Measurements from ENCODE around the gene RASAL2. TPM values are rescaled to one million over a fixed set of nuclear protein-coding genes. Genes with fewer than 3 reads are reported as not detected.

The RASAL2 gene
- total RNA-seq, 1 experiment from 2014 or later = 56.9 TPM

DNA sequence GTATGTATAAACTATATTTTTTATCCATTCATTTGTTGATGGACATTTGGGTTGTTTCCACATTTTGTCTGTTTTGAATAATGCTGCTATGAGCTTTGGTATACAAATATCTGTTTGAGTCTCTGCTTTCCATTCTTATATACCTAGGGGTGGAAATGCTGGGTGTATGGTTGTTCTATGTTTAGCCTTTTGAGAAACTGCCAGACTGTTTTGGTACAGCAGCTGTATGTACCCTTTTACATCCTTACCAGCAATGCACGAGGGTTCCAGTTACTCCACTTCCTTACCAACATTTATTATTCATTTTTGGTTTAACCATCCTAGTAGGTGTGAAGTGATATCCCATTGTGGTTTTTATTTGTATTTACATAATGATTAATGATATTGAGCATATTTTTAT, 13.9 kb downstream of the RASAL2 start:
- intact Hi-C loops (cut with micrococcal nuclease) = no loop called here
- ChIA-PET POLR2A (interaction anchor here (8.4 kb wide), 1 partner anchor 11 kb away, joined by 100 read pairs; the partner anchor contains the start of gene RASAL2), CTCF (interaction anchor here (1.1 kb wide), 1 partner anchor 76 kb away, joined by 3 read pairs; no protein-coding TSS in a partner anchor)
- TF ChIP-seq, protein P1, sequence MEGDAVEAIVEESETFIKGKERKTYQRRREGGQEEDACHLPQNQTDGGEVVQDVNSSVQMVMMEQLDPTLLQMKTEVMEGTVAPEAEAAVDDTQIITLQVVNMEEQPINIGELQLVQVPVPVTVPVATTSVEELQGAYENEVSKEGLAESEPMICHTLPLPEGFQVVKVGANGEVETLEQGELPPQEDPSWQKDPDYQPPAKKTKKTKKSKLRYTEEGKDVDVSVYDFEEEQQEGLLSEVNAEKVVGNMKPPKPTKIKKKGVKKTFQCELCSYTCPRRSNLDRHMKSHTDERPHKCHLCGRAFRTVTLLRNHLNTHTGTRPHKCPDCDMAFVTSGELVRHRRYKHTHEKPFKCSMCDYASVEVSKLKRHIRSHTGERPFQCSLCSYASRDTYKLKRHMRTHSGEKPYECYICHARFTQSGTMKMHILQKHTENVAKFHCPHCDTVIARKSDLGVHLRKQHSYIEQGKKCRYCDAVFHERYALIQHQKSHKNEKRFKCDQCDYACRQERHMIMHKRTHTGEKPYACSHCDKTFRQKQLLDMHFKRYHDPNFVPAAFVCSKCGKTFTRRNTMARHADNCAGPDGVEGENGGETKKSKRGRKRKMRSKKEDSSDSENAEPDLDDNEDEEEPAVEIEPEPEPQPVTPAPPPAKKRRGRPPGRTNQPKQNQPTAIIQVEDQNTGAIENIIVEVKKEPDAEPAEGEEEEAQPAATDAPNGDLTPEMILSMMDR (IDR thresholded peaks at IDR 0.05; ENCODE audit: unreplicated experiment) = no peak
- Mint-ChIP-seq H3K4me1 (ENCODE audit: insufficient read depth, unreplicated experiment) (peaks cover 22% of the 10 kb centered on the region), H3K27me3 (ENCODE audit: insufficient read depth, unreplicated experiment) (no peaks in the 10 kb centered on the region), H3K9me3 (ENCODE audit: unreplicated experiment) (no peaks in the 10 kb centered on the region), H3K27ac (ENCODE audit: low read depth, unreplicated experiment) (no peak overlapping the region), H3K4me3 (ENCODE audit: unreplicated experiment) (no peak overlapping the region), H3K36me3 (ENCODE audit: insufficient read depth, unreplicated experiment) (no peaks in the 10 kb centered on the region)
- DNase-seq (ENCODE audit: unreplicated experiment) = no peak
- BruUV-seq (replicated peaks) = no TSS peak

DNA sequence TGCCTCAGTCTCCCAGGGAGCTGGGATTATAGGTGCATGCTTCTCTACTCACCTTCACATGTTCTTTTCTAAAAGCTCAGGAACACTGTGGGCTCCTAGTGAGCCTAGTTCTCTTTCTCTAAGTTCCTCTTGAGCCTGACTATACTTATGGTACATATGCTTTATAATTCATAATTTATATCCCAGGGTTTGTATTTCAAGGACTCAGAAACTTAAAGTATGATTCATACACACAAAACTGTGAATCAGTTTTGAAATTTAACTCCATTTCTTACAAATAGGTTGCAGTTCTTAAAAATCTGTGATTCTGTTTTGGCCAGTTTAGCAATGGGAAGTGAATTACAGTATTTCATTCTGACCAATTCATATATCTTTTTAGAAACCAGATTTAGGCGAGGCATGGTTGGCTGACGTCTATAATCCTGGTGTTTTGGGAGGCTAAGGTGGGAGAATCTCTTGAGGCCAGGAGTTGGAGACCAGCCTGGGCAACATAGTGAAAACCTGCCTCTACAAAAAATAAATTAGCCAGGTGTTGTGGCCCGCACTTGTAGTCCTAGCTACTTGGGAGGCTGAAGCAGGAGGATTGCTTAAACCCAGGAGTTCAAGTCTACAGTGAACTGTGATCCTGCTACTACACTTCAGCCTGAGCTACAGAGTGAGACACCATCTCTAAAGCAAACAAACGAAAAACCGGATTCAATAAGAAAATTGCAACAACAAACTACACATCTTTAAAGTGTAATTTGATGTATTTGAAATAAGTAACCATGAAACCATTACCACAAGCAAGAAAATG, 15.6 kb downstream of the RASAL2 start:
- POLR2A ChIA-PET = interaction anchor here (0.7 to 8.4 kb wide), 6 partner anchors 9 to 22 kb away, joined by 4 to 100 read pairs (median 6); partner anchors contain the start of gene RASAL2
- H3K9me3 Mint-ChIP-seq (ENCODE audit: unreplicated experiment) = no peaks in the 10 kb centered on the region
- peaks cover 22% of the 10 kb centered on the region for H3K4me1 Mint-ChIP-seq (ENCODE audit: insufficient read depth, unreplicated experiment)
- TF ChIP-seq, protein P1 (IDR thresholded peaks at IDR 0.05; ENCODE audit: unreplicated experiment) = no peak
- no TSS peak for BruUV-seq (replicated peaks)
- H3K27ac Mint-ChIP-seq (ENCODE audit: low read depth, unreplicated experiment) = peak overlapping the region; percentile 75
- intact Hi-C loops (cut with micrococcal nuclease) = no loop called here
- no peaks in the 10 kb centered on the region for H3K36me3 Mint-ChIP-seq (ENCODE audit: insufficient read depth, unreplicated experiment)
- no peak for DNase-seq (ENCODE audit: unreplicated experiment)
- CTCF ChIA-PET = interaction anchor here (0.6 to 1.4 kb wide), 8 partner anchors 10 to 161 kb away, joined by 3 to 6 read pairs (median 4); no protein-coding TSS in a partner anchor
- no peaks in the 10 kb centered on the region for H3K27me3 Mint-ChIP-seq (ENCODE audit: insufficient read depth, unreplicated experiment)
- no peak overlapping the region for H3K4me3 Mint-ChIP-seq (ENCODE audit: unreplicated experiment)

DNA sequence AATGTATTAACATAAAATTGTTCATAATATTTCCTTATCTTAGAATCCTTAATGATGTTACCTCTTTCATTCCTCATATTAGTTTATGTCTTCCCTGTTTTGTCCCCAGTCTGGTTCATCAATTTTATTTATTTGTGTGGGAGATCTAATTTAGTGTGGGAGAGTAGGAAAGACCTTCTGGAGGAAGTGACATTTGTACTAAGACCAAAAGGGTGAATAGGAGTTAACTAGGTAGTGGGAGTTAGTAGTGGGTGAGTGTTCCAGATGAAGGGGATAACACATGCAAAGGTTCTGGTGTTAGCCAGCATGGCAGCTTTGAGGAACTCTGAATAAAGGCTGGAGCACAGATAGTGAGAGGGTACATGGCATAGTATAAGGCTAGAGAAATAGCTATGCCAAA, 21.4 kb downstream of the RASAL2 start:
- intact Hi-C loops (cut with micrococcal nuclease) = no loop called here
- no peaks in the 10 kb centered on the region for H3K9me3 Mint-ChIP-seq (ENCODE audit: unreplicated experiment)
- TF ChIP-seq, protein P1 (IDR thresholded peaks at IDR 0.05; ENCODE audit: unreplicated experiment) = no peak
- peaks cover 16% of the 10 kb centered on the region for H3K4me1 Mint-ChIP-seq (ENCODE audit: insufficient read depth, unreplicated experiment)
- H3K27me3 Mint-ChIP-seq (ENCODE audit: insufficient read depth, unreplicated experiment) = no peaks in the 10 kb centered on the region
- BruUV-seq (replicated peaks) = no TSS peak
- no peak for DNase-seq (ENCODE audit: unreplicated experiment)
- no peak overlapping the region for H3K27ac Mint-ChIP-seq (ENCODE audit: low read depth, unreplicated experiment)
- CTCF ChIA-PET = no interaction called here
- peaks cover 3% of the 10 kb centered on the region for H3K36me3 Mint-ChIP-seq (ENCODE audit: insufficient read depth, unreplicated experiment)
- no peak overlapping the region for H3K4me3 Mint-ChIP-seq (ENCODE audit: unreplicated experiment)
- POLR2A ChIA-PET = interaction anchor here (0.8 to 1.2 kb wide), 2 partner anchors 20 to 71 kb away, joined by 3 read pairs; no protein-coding TSS in a partner anchor

DNA sequence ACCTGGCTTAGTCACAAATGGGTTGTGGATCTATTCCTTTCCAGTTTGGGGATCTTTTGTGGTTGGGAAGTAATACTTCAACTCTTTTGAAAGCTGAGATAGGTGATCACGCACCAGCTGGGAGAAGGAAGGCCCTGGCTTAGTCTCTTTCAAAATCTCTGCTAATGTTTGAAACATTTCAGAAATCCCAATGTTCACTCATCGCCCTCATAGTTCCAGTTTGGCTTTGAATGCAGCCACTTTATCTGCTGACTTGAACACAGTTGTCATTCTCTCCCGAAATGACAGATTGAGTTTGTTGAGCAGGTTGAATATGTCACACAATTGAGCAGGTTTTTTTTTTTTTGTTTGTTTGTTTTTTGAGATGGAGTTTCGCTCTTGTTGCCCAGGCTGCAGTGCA, 24.6 kb downstream of the RASAL2 start:
- no peak overlapping the region for H3K27ac Mint-ChIP-seq (ENCODE audit: low read depth, unreplicated experiment)
- H3K9me3 Mint-ChIP-seq (ENCODE audit: unreplicated experiment) = no peaks in the 10 kb centered on the region
- ChIA-PET POLR2A (interaction anchor here (1.2 to 2.8 kb wide), 6 partner anchors 8 to 24 kb away, joined by 3 to 9 read pairs (median 4); partner anchors contain the start of gene RASAL2), CTCF (interaction anchor here (0.6 to 0.8 kb wide), 2 partner anchors 22 to 36 kb away, joined by 3 to 5 read pairs; no protein-coding TSS in a partner anchor)
- intact Hi-C loops (cut with micrococcal nuclease) = no loop called here
- peaks cover 5% of the 10 kb centered on the region for H3K36me3 Mint-ChIP-seq (ENCODE audit: insufficient read depth, unreplicated experiment)
- BruUV-seq (replicated peaks) = no TSS peak
- peaks cover 27% of the 10 kb centered on the region for H3K4me1 Mint-ChIP-seq (ENCODE audit: insufficient read depth, unreplicated experiment)
- TF ChIP-seq, protein P1 (IDR thresholded peaks at IDR 0.05; ENCODE audit: unreplicated experiment) = no peak
- DNase-seq (ENCODE audit: unreplicated experiment) = no peak
- no peaks in the 10 kb centered on the region for H3K27me3 Mint-ChIP-seq (ENCODE audit: insufficient read depth, unreplicated experiment)
- H3K4me3 Mint-ChIP-seq (ENCODE audit: unreplicated experiment) = no peak overlapping the region

All from MCF 10A (cell line).